GM13977 (cell line): ENCODE measurements around the gene PIP4K2C.

Source experiments
- DNase-seq: peaks from one replicate; pipeline ENCODE4 v3.0.0; 2012; ENCODE audit warnings: low spot score
- CTCF ChIP-seq: IDR thresholded peaks from 2 replicates; pipeline ENCODE4 v1.5.1; 2012; ENCODE audit warnings: mild to moderate bottlenecking, control low read depth; ENCODE audit not compliant: insufficient read depth; ENCODE audit errors: extremely low read depth, missing control alignments
- in situ Hi-C: fragments of 300-500 bp; cut with MboI; formaldehyde crosslinking; loops from one replicate; pipeline ENCODE4 v1.12.0; 2022; ENCODE audit warnings: low sequenced_read_pairs, low pct_unique_long_range_greater_than_20kb, mixed read lengths, inconsistent platforms; ENCODE audit not compliant: unreplicated experiment

Gene PIP4K2C

GRCh38 chr12:57612711-57613426 is 21.9 kb downstream of the PIP4K2C start:
- in situ Hi-C loops: no loop called here
- no peak for TF ChIP-seq CTCF
- DNase-seq: peak; percentile 21

GRCh38 chr12:57613427-57614109 is 22.6 kb downstream of the PIP4K2C start:
- TF ChIP-seq CTCF: no peak
- in situ Hi-C loops: no loop called here

GRCh38 chr12:57614178-57614947 is 23.4 kb downstream of the PIP4K2C start:
- peak; percentile 89 for DNase-seq
- no peak for TF ChIP-seq CTCF
- in situ Hi-C loops: no loop called here

More at GRCh38 chr12:57613427-57614109, 22.6 kb downstream of the PIP4K2C start:
- peak; percentile 12 for DNase-seq

- no peak for TF ChIP-seq CTCF
- DNase-seq: no peak
- in situ Hi-C loops: no loop called here
Observed at GRCh38 chr12:57614948-57615500, 24.0 kb downstream of the PIP4K2C start.

GRCh38 chr12:57615637-57616036 is 24.6 kb downstream of the PIP4K2C start:
- no peak for TF ChIP-seq CTCF
- in situ Hi-C loops: no loop called here

GRCh38 chr12:57616383-57617101 is 25.6 kb downstream of the PIP4K2C start:
- TF ChIP-seq CTCF: no peak
- in situ Hi-C loops: no loop called here
- peak; percentile 4 for DNase-seq

More at GRCh38 chr12:57615637-57616036, 24.6 kb downstream of the PIP4K2C start:
- peak; percentile 11 for DNase-seq
